ENCODE measurements around the gene NDUFS7. TPM values are rescaled to one million over a fixed set of nuclear protein-coding genes. Genes with fewer than 3 reads are reported as not detected.
A peak's percentile ranks its signal among the peaks of the same experiment; 100 is the strongest.

NDUFS7 gene
- total and polyA plus RNA-seq, 2 donors from 2014 or later: 85.5 to 265 TPM

DNA sequence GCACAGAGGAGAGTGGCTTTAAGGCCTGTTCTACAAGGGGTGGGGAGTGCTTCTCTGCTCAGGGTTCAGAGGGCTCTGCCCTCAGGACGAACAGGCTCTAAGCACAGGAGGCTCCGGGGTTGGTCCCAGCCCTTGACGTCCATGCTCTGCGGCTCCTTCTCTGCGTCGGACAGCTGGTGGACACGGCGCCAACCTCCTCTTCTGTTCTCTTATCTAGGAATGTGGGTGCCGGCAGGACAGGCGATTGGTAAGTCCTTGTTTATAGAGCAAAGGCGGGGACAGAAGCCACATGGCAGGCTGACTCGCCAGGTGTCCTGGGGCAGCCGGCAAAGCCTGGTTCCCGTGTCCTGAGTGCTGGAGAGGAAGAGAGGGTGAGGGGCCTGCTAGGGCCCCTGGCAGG is 46.0 kb downstream of the NDUFS7 start:
- DNase-seq: peak in 1 of 5 donors; percentile 43
- H3K36me3 ChIP-seq (ENCODE audit: control insufficient read depth in 2 of 3, insufficient read depth in 3 of 3, low read length in 3 of 3): peaks cover 0 to 27% (median 15%) of the 10 kb centered on the region in 3 donors
- H3K9me3 ChIP-seq (ENCODE audit: control insufficient read depth in 2 of 3, insufficient read depth in 1 of 3, low read length in 3 of 3): no peaks in the 10 kb centered on the region
- H3K4me3 ChIP-seq (ENCODE audit: low read length in 3 of 3): no peak overlapping the region
- intact Hi-C loops (cut with DNase I): no loop called here
- no peak overlapping the region for H3K27ac ChIP-seq (ENCODE audit: low read depth in 2 of 2, low read length in 2 of 2)
- H3K27me3 ChIP-seq (ENCODE audit: control insufficient read depth, insufficient read depth, low read length): no peaks in the 10 kb centered on the region
- FAIRE-seq: no peak
- TF ChIP-seq, protein P1, sequence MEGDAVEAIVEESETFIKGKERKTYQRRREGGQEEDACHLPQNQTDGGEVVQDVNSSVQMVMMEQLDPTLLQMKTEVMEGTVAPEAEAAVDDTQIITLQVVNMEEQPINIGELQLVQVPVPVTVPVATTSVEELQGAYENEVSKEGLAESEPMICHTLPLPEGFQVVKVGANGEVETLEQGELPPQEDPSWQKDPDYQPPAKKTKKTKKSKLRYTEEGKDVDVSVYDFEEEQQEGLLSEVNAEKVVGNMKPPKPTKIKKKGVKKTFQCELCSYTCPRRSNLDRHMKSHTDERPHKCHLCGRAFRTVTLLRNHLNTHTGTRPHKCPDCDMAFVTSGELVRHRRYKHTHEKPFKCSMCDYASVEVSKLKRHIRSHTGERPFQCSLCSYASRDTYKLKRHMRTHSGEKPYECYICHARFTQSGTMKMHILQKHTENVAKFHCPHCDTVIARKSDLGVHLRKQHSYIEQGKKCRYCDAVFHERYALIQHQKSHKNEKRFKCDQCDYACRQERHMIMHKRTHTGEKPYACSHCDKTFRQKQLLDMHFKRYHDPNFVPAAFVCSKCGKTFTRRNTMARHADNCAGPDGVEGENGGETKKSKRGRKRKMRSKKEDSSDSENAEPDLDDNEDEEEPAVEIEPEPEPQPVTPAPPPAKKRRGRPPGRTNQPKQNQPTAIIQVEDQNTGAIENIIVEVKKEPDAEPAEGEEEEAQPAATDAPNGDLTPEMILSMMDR (IDR thresholded peaks at IDR 0.05; ENCODE audit: borderline replicate concordance, extremely low read depth, insufficient read depth): no peak
- peaks cover 0 to 16% (median 8%) of the 10 kb centered on the region in 3 donors for H3K4me1 ChIP-seq (ENCODE audit: control insufficient read depth in 2 of 3, insufficient read depth in 2 of 3, low read depth in 1 of 3, low read length in 3 of 3)
- no peak overlapping the region for H3K9ac ChIP-seq (ENCODE audit: low read length in 3 of 3)

DNA sequence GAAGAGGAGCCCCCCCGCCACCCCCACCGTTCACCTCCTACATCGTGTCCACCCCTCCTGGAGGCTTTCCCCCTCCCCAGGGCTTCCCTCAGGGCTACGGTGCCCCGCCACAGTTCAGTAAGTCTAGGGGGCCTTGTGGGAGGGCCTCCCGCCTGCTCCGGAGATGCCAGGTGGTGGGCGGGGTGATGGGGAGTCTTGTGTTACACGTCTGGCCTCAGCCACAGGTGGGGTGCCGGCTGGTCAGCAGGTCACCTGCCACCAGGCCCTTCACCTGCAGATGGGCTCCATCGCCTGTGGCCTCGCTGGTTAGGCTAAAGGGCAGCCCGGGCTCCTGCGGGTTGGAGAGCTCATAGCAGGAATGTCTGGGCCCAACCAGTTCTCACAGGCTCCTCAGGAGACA is 46.5 kb downstream of the NDUFS7 start:
- TF ChIP-seq, protein P1 (IDR thresholded peaks at IDR 0.05; ENCODE audit: borderline replicate concordance, extremely low read depth, insufficient read depth): no peak
- FAIRE-seq (no peak), DNase-seq (peak in 3 of 5 donors; percentile 40 to 73 (median 60))
- H3K4me3 ChIP-seq (ENCODE audit: low read length in 3 of 3): no peak overlapping the region
- H3K27me3 ChIP-seq (ENCODE audit: control insufficient read depth, insufficient read depth, low read length): no peaks in the 10 kb centered on the region
- no peak overlapping the region for H3K9ac ChIP-seq (ENCODE audit: low read length in 3 of 3)
- H3K36me3 ChIP-seq (ENCODE audit: control insufficient read depth in 2 of 3, insufficient read depth in 3 of 3, low read length in 3 of 3): peaks cover 0 to 28% (median 12%) of the 10 kb centered on the region in 3 donors
- intact Hi-C loops (cut with DNase I): no loop called here
- no peaks in the 10 kb centered on the region for H3K9me3 ChIP-seq (ENCODE audit: control insufficient read depth in 2 of 3, insufficient read depth in 1 of 3, low read length in 3 of 3)
- H3K4me1 ChIP-seq (ENCODE audit: control insufficient read depth in 2 of 3, insufficient read depth in 2 of 3, low read depth in 1 of 3, low read length in 3 of 3): peaks cover 0 to 11% (median 5%) of the 10 kb centered on the region in 3 donors
- no peak overlapping the region for H3K27ac ChIP-seq (ENCODE audit: low read depth in 2 of 2, low read length in 2 of 2)

DNA sequence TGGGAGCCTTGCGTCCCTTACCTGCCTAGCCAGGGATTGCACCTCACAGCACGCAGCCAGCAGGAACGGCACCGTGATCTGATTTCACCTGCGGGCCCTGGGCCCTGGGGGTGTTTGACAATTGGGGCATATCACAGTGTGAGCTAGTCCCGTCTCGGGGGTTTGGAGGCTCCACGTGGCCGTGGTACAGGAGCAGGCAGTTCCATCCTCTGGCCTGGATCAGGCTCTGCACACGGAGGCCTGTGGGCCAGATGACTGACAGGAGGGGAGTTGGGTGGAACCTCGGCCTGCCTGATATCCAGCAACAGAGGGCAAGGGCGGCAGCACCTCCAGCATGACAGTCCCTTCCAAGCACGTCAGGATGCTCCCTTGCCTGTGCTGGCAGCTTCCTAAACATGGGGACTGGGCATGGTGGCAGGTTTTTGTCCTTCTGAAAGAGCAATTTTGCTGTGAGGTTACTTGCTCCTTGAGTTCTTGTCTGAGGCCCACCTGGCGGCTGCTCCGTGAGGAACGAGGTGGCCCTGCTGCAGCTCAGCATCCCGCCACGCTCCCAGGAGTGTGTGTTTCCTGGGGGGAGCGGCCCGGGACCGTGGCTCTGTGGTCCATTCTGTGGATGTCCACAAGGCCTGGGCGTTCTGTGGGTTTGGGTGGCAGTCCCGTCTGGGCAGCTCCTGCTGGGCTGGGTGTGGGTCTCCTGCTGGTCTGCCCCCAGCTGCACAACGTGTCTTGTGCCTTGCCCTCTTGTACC is 48.2 kb downstream of the NDUFS7 start:
- FAIRE-seq (no peak), DNase-seq (no peak)
- no peaks in the 10 kb centered on the region for H3K27me3 ChIP-seq (ENCODE audit: control insufficient read depth, insufficient read depth, low read length)
- H3K4me3 ChIP-seq (ENCODE audit: low read length in 3 of 3): no peak overlapping the region
- H3K9ac ChIP-seq (ENCODE audit: low read length in 3 of 3): no peak overlapping the region
- TF ChIP-seq, protein P1 (IDR thresholded peaks at IDR 0.05; ENCODE audit: borderline replicate concordance, extremely low read depth, insufficient read depth): no peak
- intact Hi-C loops (cut with DNase I): no loop called here
- peaks cover 0 to 26% (median 15%) of the 10 kb centered on the region in 3 donors for H3K36me3 ChIP-seq (ENCODE audit: control insufficient read depth in 2 of 3, insufficient read depth in 3 of 3, low read length in 3 of 3)
- no peaks in the 10 kb centered on the region for H3K9me3 ChIP-seq (ENCODE audit: control insufficient read depth in 2 of 3, insufficient read depth in 1 of 3, low read length in 3 of 3)
- peaks cover 0 to 2% (median 0%) of the 10 kb centered on the region in 3 donors for H3K4me1 ChIP-seq (ENCODE audit: control insufficient read depth in 2 of 3, insufficient read depth in 2 of 3, low read depth in 1 of 3, low read length in 3 of 3)
- H3K27ac ChIP-seq (ENCODE audit: low read depth in 2 of 2, low read length in 2 of 2): no peak overlapping the region

All from kidney (tissue), 14 donors.